Measurements from ENCODE around the gene RALGDS. TPM values are rescaled to one million over a fixed set of nuclear protein-coding genes. Genes with fewer than 3 reads are reported as not detected.

Gene RALGDS
- total RNA-seq, 1 experiment from 2014 or later: 22.9 TPM

DNA sequence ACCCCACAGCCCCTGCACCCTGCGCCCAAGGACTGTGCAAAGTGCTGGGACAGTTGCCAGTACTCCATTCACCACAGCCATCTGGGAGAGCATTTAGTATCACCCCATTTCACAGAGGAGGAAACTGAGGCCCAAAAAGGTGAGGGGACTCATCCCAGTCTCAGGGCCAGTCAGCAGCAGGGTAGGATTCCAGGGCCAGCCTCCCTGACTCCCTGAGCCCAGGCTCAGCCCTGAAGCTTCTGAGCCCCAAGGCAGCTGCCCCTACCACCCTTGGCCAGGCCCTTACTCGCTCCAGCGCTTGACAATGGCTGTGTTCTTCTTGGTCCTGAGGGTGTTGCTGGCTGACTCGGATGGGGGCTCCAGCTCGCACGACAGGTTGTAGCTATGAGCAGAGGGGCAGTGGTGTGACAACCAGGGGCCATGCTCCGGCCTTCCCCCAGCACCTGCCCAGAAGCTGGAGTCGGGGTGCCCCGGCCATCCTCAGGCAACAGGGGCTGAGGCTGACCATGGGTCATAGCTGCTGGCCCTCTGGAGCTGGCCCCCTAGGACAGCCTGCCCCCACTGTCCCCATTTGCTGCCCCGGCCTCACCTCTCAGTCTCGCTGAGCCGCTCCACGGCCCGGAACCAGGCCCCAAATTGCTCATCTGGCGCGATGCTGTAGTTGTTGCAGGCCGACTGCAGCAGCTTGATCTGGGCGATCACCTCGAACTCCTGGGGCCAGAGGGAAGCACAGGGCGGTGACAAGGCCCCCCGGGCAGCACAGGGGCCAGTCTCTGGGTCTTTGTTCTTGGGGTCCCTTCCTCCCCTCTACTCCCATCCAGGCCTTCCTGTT is 18.6 kb downstream of the RALGDS start (continued):
- TF ChIP-seq, protein P1, sequence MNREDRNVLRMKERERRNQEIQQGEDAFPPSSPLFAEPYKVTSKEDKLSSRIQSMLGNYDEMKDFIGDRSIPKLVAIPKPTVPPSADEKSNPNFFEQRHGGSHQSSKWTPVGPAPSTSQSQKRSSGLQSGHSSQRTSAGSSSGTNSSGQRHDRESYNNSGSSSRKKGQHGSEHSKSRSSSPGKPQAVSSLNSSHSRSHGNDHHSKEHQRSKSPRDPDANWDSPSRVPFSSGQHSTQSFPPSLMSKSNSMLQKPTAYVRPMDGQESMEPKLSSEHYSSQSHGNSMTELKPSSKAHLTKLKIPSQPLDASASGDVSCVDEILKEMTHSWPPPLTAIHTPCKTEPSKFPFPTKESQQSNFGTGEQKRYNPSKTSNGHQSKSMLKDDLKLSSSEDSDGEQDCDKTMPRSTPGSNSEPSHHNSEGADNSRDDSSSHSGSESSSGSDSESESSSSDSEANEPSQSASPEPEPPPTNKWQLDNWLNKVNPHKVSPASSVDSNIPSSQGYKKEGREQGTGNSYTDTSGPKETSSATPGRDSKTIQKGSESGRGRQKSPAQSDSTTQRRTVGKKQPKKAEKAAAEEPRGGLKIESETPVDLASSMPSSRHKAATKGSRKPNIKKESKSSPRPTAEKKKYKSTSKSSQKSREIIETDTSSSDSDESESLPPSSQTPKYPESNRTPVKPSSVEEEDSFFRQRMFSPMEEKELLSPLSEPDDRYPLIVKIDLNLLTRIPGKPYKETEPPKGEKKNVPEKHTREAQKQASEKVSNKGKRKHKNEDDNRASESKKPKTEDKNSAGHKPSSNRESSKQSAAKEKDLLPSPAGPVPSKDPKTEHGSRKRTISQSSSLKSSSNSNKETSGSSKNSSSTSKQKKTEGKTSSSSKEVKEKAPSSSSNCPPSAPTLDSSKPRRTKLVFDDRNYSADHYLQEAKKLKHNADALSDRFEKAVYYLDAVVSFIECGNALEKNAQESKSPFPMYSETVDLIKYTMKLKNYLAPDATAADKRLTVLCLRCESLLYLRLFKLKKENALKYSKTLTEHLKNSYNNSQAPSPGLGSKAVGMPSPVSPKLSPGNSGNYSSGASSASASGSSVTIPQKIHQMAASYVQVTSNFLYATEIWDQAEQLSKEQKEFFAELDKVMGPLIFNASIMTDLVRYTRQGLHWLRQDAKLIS (CRISPR knock-in tag; IDR thresholded peaks at IDR 0.05; ENCODE audit: borderline replicate concordance): no peak
- TF ChIP-seq, protein P2, sequence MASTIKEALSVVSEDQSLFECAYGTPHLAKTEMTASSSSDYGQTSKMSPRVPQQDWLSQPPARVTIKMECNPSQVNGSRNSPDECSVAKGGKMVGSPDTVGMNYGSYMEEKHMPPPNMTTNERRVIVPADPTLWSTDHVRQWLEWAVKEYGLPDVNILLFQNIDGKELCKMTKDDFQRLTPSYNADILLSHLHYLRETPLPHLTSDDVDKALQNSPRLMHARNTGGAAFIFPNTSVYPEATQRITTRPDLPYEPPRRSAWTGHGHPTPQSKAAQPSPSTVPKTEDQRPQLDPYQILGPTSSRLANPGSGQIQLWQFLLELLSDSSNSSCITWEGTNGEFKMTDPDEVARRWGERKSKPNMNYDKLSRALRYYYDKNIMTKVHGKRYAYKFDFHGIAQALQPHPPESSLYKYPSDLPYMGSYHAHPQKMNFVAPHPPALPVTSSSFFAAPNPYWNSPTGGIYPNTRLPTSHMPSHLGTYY (CRISPR knock-in tag; IDR thresholded peaks at IDR 0.05): no peak
- TF ChIP-seq NFYB (CRISPR knock-in tag; conservative IDR thresholded peaks at IDR 0.05; ENCODE audit: low read depth) (no peak), ZNF396 (CRISPR knock-in tag; IDR thresholded peaks at IDR 0.05; ENCODE audit: borderline replicate concordance) (no peak)
- TF ChIP-seq, protein P3, sequence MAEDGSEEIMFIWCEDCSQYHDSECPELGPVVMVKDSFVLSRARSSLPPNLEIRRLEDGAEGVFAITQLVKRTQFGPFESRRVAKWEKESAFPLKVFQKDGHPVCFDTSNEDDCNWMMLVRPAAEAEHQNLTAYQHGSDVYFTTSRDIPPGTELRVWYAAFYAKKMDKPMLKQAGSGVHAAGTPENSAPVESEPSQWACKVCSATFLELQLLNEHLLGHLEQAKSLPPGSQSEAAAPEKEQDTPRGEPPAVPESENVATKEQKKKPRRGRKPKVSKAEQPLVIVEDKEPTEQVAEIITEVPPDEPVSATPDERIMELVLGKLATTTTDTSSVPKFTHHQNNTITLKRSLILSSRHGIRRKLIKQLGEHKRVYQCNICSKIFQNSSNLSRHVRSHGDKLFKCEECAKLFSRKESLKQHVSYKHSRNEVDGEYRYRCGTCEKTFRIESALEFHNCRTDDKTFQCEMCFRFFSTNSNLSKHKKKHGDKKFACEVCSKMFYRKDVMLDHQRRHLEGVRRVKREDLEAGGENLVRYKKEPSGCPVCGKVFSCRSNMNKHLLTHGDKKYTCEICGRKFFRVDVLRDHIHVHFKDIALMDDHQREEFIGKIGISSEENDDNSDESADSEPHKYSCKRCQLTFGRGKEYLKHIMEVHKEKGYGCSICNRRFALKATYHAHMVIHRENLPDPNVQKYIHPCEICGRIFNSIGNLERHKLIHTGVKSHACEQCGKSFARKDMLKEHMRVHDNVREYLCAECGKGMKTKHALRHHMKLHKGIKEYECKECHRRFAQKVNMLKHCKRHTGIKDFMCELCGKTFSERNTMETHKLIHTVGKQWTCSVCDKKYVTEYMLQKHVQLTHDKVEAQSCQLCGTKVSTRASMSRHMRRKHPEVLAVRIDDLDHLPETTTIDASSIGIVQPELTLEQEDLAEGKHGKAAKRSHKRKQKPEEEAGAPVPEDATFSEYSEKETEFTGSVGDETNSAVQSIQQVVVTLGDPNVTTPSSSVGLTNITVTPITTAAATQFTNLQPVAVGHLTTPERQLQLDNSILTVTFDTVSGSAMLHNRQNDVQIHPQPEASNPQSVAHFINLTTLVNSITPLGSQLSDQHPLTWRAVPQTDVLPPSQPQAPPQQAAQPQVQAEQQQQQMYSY (CRISPR knock-in tag; IDR thresholded peaks at IDR 0.05): no peak

DNA sequence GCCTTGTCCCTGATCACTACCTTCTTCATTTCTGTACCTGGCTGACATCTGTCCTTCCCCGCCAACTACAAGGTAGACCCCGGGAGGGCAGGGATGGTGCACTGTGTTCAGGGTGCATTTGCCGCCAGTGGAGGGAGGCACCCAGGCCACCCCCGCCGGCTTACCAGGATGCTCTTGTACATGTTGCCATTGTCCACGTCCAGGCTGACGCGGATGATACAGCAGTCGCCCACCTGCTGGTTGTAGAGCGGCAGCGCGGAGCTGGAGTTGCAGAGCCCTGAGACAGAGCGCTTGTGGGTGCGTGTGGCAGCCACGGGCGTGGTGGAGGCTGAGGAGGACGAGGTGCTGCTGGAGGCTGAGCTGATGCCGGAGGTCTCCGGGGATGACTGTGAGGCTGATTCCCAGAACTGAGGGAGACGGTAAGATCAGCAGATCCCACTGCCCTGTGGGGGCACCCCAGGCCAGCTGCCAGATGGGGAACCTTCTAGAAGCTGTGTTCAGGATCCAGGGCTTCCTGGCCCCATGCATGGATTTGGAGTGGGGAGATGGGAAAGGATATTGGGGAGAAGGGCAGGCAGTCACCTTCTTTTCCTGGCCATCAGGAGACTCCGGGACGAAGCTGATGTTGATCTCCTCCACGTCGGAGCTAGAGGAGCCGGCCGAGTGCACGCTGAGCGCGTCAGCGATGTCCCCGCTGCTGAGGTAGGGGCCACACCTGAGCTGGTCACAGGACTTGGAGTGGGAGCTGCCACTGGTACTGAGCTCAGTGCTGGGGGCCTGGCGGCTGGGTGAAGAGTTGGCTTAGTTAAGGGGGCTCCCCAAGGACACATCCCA is 19.5 kb downstream of the RALGDS start:
- no peak for ATAC-seq
- Mint-ChIP-seq H3K4me3 (no peak overlapping the region), H3K36me3 (peaks cover 37% of the 10 kb centered on the region), H3K4me1 (peaks cover 3% of the 10 kb centered on the region), H3K9me3 (peaks cover 3% of the 10 kb centered on the region), H3K27me3 (ENCODE audit: low read depth) (0 out of 2 replicates have a peak, but pooled peaks cover 3% of the 10 kb centered on the region), H3K27ac (no peak overlapping the region)
- POLR2A ChIA-PET: interaction anchor here (0.8 kb wide), 1 partner anchor 43 kb away, joined by 3 read pairs; no protein-coding TSS in a partner anchor
- no peak for TF ChIP-seq NR2C2 (CRISPR knock-in tag; IDR thresholded peaks at IDR 0.05)
- TF ChIP-seq, protein P4, sequence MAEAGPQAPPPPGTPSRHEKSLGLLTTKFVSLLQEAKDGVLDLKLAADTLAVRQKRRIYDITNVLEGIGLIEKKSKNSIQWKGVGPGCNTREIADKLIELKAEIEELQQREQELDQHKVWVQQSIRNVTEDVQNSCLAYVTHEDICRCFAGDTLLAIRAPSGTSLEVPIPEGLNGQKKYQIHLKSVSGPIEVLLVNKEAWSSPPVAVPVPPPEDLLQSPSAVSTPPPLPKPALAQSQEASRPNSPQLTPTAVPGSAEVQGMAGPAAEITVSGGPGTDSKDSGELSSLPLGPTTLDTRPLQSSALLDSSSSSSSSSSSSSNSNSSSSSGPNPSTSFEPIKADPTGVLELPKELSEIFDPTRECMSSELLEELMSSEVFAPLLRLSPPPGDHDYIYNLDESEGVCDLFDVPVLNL (CRISPR knock-in tag; IDR thresholded peaks at IDR 0.05; ENCODE audit: borderline replicate concordance, low read depth): 0 out of 2 replicates have a peak, but pooled peaks have one; percentile 27
- DNase-seq (ENCODE audit: low spot score): no peak
- CTCF ChIA-PET: interaction anchor here (0.7 to 4.4 kb wide), 9 partner anchors 8 to 79 kb away, joined by 3 to 58 read pairs (median 4); no protein-coding TSS in a partner anchor

Data from WTC11 (cell line).